HEK293 (cell line): ENCODE results near the gene LAIR2.

Experiments used
- CTCF ChIA-PET: fragments of 350-600 bp; formaldehyde crosslinking; extraction: SDS; loops from one replicate; lab custom pipeline; 2021; ENCODE audit warnings: antibody characterized with exemption; lab: Yijun Ruan, JAX
- POLR2A ChIA-PET: fragments of 300-600 bp; formaldehyde crosslinking; extraction: SDS; loops from one replicate; lab custom pipeline; 2020; ENCODE audit warnings: antibody characterized with exemption, inconsistent platforms; lab: Yijun Ruan, JAX
- H3K27ac ChIP-seq: fragments of 200-500 bp; sonication (Bioruptor generic); 2 replicates; pipeline ENCODE4 v1.5.1; 2014; ENCODE audit warnings: low read depth, low read length, control low read depth, inconsistent platforms; ENCODE audit errors: extremely low read depth
- H3K36me3 ChIP-seq, 2 experiments: fragments of 200-500 bp in 1 of 2; sonication (Bioruptor generic) in 1 of 2; 1 replicate in 1 of 2; 2 replicates in 1 of 2; pipeline ENCODE4 v1.5.1; 2014 to 2017; ENCODE audit warnings: inconsistent platforms in 2 of 2, low read length in 2 of 2; ENCODE audit not compliant: control insufficient read depth in 2 of 2, insufficient read depth in 1 of 2
- H3K4me1 ChIP-seq: fragments of 200-500 bp; sonication (Bioruptor generic); 2 replicates; pipeline ENCODE4 v1.5.1; 2014; ENCODE audit warnings: mild to moderate bottlenecking, low read length, inconsistent platforms; ENCODE audit not compliant: control insufficient read depth, insufficient read depth
- H3K4me3 ChIP-seq: 2 replicates; pipeline ENCODE4 v1.5.1; 2011; ENCODE audit warnings: low read depth, mild to moderate bottlenecking, control low read depth, low read length, moderate library complexity
- H3K9me3 ChIP-seq: fragments of 200-500 bp; sonication (Bioruptor generic); 2 replicates; pipeline ENCODE4 v1.5.1; 2014; ENCODE audit warnings: low read depth, low read length, inconsistent platforms; ENCODE audit not compliant: control insufficient read depth, insufficient read depth
- CTCF ChIP-seq: fragments of 450-650 bp; formaldehyde crosslinking; IDR thresholded peaks from 2 replicates; pipeline ENCODE4 v1.5.1; 2016; ENCODE audit warnings: missing biosample characterization, missing genetic modification characterization
- GLI4 ChIP-seq: fragments of 450-650 bp; formaldehyde crosslinking; IDR thresholded peaks from 2 replicates; pipeline ENCODE4 v1.5.1; 2016; ENCODE audit warnings: missing biosample characterization, missing genetic modification characterization
- HOXC10 ChIP-seq: sonication (generic); formaldehyde crosslinking; IDR thresholded peaks from 2 replicates; pipeline ENCODE4 v1.8.1; 2023; ENCODE audit warnings: mild to moderate bottlenecking, missing genetic modification reagents
- KLF1 ChIP-seq: fragments of 450-650 bp; formaldehyde crosslinking; IDR thresholded peaks from 2 replicates; pipeline ENCODE4 v1.5.1; 2016; ENCODE audit warnings: missing biosample characterization, missing genetic modification characterization
- PATZ1 ChIP-seq: fragments of 450-650 bp; formaldehyde crosslinking; IDR thresholded peaks from 2 replicates; pipeline ENCODE4 v1.5.1; 2016; ENCODE audit warnings: missing biosample characterization, missing genetic modification characterization
- PRDM1 ChIP-seq: fragments of 450-650 bp; formaldehyde crosslinking; IDR thresholded peaks from 2 replicates; pipeline ENCODE4; 2016; ENCODE audit warnings: missing biosample characterization, missing genetic modification characterization
- ZBTB26 ChIP-seq: fragments of 450-650 bp; formaldehyde crosslinking; optimal IDR thresholded peaks from 2 replicates; pipeline ENCODE3; 2016; ENCODE audit warnings: missing biosample characterization, mild to moderate bottlenecking, missing genetic modification characterization
- ZNF18 ChIP-seq: fragments of 450-650 bp; formaldehyde crosslinking; IDR thresholded peaks from 2 replicates; pipeline ENCODE4 v1.5.1; 2016; ENCODE audit warnings: missing biosample characterization, missing genetic modification characterization
- ZNF211 ChIP-seq: fragments of 450-650 bp; formaldehyde crosslinking; IDR thresholded peaks from 2 replicates; pipeline ENCODE4 v1.5.1; 2016; ENCODE audit warnings: low read depth, missing biosample characterization, missing genetic modification characterization
- ZNF214 ChIP-seq: fragments of 450-650 bp; formaldehyde crosslinking; IDR thresholded peaks from 2 replicates; pipeline ENCODE4 v1.5.1; 2017; ENCODE audit warnings: missing biosample characterization, mild to moderate bottlenecking, missing genetic modification characterization, borderline replicate concordance
- ZNF266 ChIP-seq: fragments of 450-650 bp; formaldehyde crosslinking; IDR thresholded peaks from 2 replicates; pipeline ENCODE4 v1.5.1; 2016; ENCODE audit warnings: missing biosample characterization, missing genetic modification characterization, low read depth
- ZNF404 ChIP-seq: fragments of 450-650 bp; formaldehyde crosslinking; IDR thresholded peaks from 2 replicates; pipeline ENCODE4 v1.5.1; 2017; ENCODE audit warnings: missing biosample characterization, missing genetic modification characterization
- ZNF544 ChIP-seq: fragments of 450-650 bp; formaldehyde crosslinking; IDR thresholded peaks from 2 replicates; pipeline ENCODE4 v1.5.0; 2017; ENCODE audit warnings: missing biosample characterization, missing genetic modification characterization
- ZNF558 ChIP-seq: fragments of 450-650 bp; formaldehyde crosslinking; IDR thresholded peaks from 2 replicates; pipeline ENCODE4 v1.5.1; 2016; ENCODE audit warnings: missing biosample characterization, missing genetic modification characterization
- ZNF621 ChIP-seq: fragments of 450-650 bp; formaldehyde crosslinking; IDR thresholded peaks from 2 replicates; pipeline ENCODE4 v1.5.1; 2017; ENCODE audit warnings: missing biosample characterization, missing genetic modification characterization
- ZNF639 ChIP-seq: fragments of 450-650 bp; formaldehyde crosslinking; IDR thresholded peaks from 2 replicates; pipeline ENCODE4 v1.5.1; 2016; ENCODE audit warnings: missing biosample characterization, missing genetic modification characterization
- ZNF654 ChIP-seq: fragments of 450-650 bp; formaldehyde crosslinking; IDR thresholded peaks from 2 replicates; pipeline ENCODE4 v1.5.1; 2016; ENCODE audit warnings: low read depth, missing biosample characterization, missing genetic modification characterization
- ZNF658 ChIP-seq: fragments of 450-650 bp; formaldehyde crosslinking; IDR thresholded peaks from 2 replicates; pipeline ENCODE4; 2016; ENCODE audit warnings: missing biosample characterization, missing genetic modification characterization
- ZNF830 ChIP-seq: fragments of 450-650 bp; IDR thresholded peaks from 2 replicates; pipeline ENCODE4 v1.5.0; 2018; ENCODE audit warnings: missing biosample characterization, missing genetic modification characterization, low read depth, mild to moderate bottlenecking, moderate library complexity
- ZSCAN16 ChIP-seq: fragments of 450-650 bp; formaldehyde crosslinking; IDR thresholded peaks from 2 replicates; pipeline ENCODE4 v1.5.1; 2016; ENCODE audit warnings: missing biosample characterization, missing genetic modification characterization
- ZSCAN23 ChIP-seq: fragments of 450-650 bp; formaldehyde crosslinking; IDR thresholded peaks from 2 replicates; pipeline ENCODE4 v1.5.1; 2016; ENCODE audit warnings: missing biosample characterization, missing genetic modification characterization
- ZSCAN5A ChIP-seq: fragments of 450-650 bp; formaldehyde crosslinking; IDR thresholded peaks from 2 replicates; pipeline ENCODE4 v1.5.1; 2016; ENCODE audit warnings: missing biosample characterization, missing genetic modification characterization

Gene LAIR2

GRCh38 chr19:54480051-54480450 lies 22.6 kb upstream of the LAIR2 start:
- Histone ChIP-seq H3K4me1 (no peaks in the 10 kb centered on the region), H3K9me3 (no peaks in the 10 kb centered on the region), H3K4me3 (no peak overlapping the region), H3K27ac (no peak overlapping the region), H3K36me3 (no peaks in the 10 kb centered on the region)
- ChIA-PET CTCF (interaction anchor here (0.5 to 6.5 kb wide), 9 partner anchors 10 to 1025 kb away, joined by 3 to 65 read pairs (median 9); partner anchors contain the start of gene LAIR2), POLR2A (no interaction called here)
- TF ChIP-seq ZNF544 (tag by site-specific recombination) (no peak), ZNF658 (tag by site-specific recombination) (no peak), GLI4 (tag by site-specific recombination) (no peak), ZNF639 (tag by site-specific recombination) (no peak), ZSCAN5A (tag by site-specific recombination) (no peak), ZNF404 (tag by site-specific recombination) (no peak), ZNF18 (tag by site-specific recombination) (no peak), HOXC10 (CRISPR knock-in tag) (no peak)

GRCh38 chr19:54481326-54481930 lies 21.2 kb upstream of the LAIR2 start:
- Histone ChIP-seq H3K4me3 (no peak overlapping the region), H3K4me1 (no peaks in the 10 kb centered on the region), H3K36me3 (no peaks in the 10 kb centered on the region), H3K27ac (no peak overlapping the region), H3K9me3 (no peaks in the 10 kb centered on the region)
- ChIA-PET CTCF (interaction anchor here (0.6 to 6.5 kb wide), 37 partner anchors 8 to 1204 kb away, joined by 3 to 65 read pairs (median 4); partner anchors contain the start of genes LAIR2 and LENG8), POLR2A (interaction anchor here (0.7 kb wide), 1 partner anchor 937 kb away, joined by 11 read pairs; no protein-coding TSS in a partner anchor)
- TF ChIP-seq ZNF654 (tag by site-specific recombination) (peak; percentile 72), CTCF (peak; percentile 67), ZNF830 (tag by site-specific recombination) (no peak)

GRCh38 chr19:54482889-54483288 lies 19.7 kb upstream of the LAIR2 start:
- no peak overlapping the region for H3K27ac ChIP-seq
- no peak overlapping the region for H3K4me3 ChIP-seq
- no peaks in the 10 kb centered on the region for H3K4me1 ChIP-seq
- H3K9me3 ChIP-seq: no peaks in the 10 kb centered on the region
- ChIA-PET CTCF (interaction anchor here (0.6 to 6.5 kb wide), 4 partner anchors 13 to 833 kb away, joined by 3 to 65 read pairs (median 18); no protein-coding TSS in a partner anchor), POLR2A (no interaction called here)
- no peaks in the 10 kb centered on the region for H3K36me3 ChIP-seq
- no peak for TF ChIP-seq ZSCAN16 (tag by site-specific recombination)
- TF ChIP-seq ZBTB26 (tag by site-specific recombination): no peak
- no peak for TF ChIP-seq ZNF211
- TF ChIP-seq ZNF214: no peak
- TF ChIP-seq ZNF658 (tag by site-specific recombination): no peak
- no peak for TF ChIP-seq PATZ1 (tag by site-specific recombination)
- no peak for TF ChIP-seq PRDM1
- TF ChIP-seq ZSCAN23 (tag by site-specific recombination): no peak
- TF ChIP-seq ZNF621 (tag by site-specific recombination): no peak
- TF ChIP-seq ZNF558 (tag by site-specific recombination): no peak
- no peak for TF ChIP-seq ZNF266 (tag by site-specific recombination)
- no peak for TF ChIP-seq KLF1 (tag by site-specific recombination)
- TF ChIP-seq ZNF830 (tag by site-specific recombination): no peak
